Transverse colon (tissue), 4 donors: Measurements from ENCODE around the gene ENPP7. TPM values are rescaled to one million over a fixed set of nuclear protein-coding genes. Genes with fewer than 3 reads are reported as not detected.

Experiments used
- DNase-seq: peaks from one replicate; pipeline ENCODE4 v3.0.0-alpha.2; 2019
- H3K27ac ChIP-seq, 4 donors: fragments of 200-600 bp; sonication (generic); 2 replicates each; pipeline ENCODE4 v1.5.1; 2016 to 2018; ENCODE audit warnings: inconsistent platforms in 4 of 4
- H3K27me3 ChIP-seq: fragments of 200-600 bp; sonication (generic); 2 replicates; pipeline ENCODE4 v1.5.1; 2017; ENCODE audit warnings: inconsistent platforms
- H3K36me3 ChIP-seq, 4 donors: fragments of 200-600 bp; sonication (generic); 2 replicates each; pipeline ENCODE4 v1.5.1; 2017 to 2019; ENCODE audit warnings: inconsistent platforms in 4 of 4
- H3K4me1 ChIP-seq, 4 donors: fragments of 200-600 bp; sonication (generic); 2 replicates each; pipeline ENCODE4 v1.5.1; 2017 to 2020; ENCODE audit warnings: inconsistent platforms in 4 of 4
- H3K4me3 ChIP-seq, 4 donors: fragments of 200-600 bp; sonication (generic); 1 replicate in 1 of 4; 2 replicates in 3 of 4; pipeline versions ENCODE4 v1.5.1 to v1.6.1; 2017 to 2019; ENCODE audit warnings: inconsistent platforms in 4 of 4
- H3K9me3 ChIP-seq, 2 donors: fragments of 200-600 bp; sonication (generic); 2 replicates each; pipeline ENCODE4 v1.5.1; 2017 to 2019; ENCODE audit warnings: inconsistent platforms in 2 of 2
- CTCF ChIP-seq, 5 experiments: fragments of 200-600 bp in 3 of 5; fragments of 450-650 bp in 2 of 5; sonication (generic) in 3 of 5; IDR thresholded peaks; 1 replicate in 2 of 5; 2 replicates in 3 of 5; pipeline ENCODE4 v1.5.1; 2016 to 2017; ENCODE audit warnings: antibody characterized with exemption in 5 of 5, inconsistent platforms in 3 of 5, mild to moderate bottlenecking in 2 of 5, moderate library complexity in 1 of 5
- EP300 ChIP-seq: sonication (generic); formaldehyde crosslinking; IDR thresholded peaks from one replicate; pipeline ENCODE4 v1.6.1; 2017; ENCODE audit warnings: antibody characterized with exemption, low read depth
- POLR2A ChIP-seq: fragments of 450-650 bp; IDR thresholded peaks from one replicate; pipeline ENCODE4 v1.6.1; 2016; ENCODE audit warnings: antibody characterized with exemption, mild to moderate bottlenecking, moderate library complexity
- POLR2AphosphoS5 ChIP-seq, 3 donors: sonication (generic); formaldehyde crosslinking; IDR thresholded peaks; one replicate each; pipeline ENCODE4 v1.6.1; 2016; ENCODE audit warnings: antibody characterized with exemption in 3 of 3
- WGBS, 2 donors: methylation state at CpG; one replicate each; pipeline ENCODE4 v1.1.5; 2018; ENCODE audit warnings: low coverage in 1 of 2; 5-methylcytosine and 5-hydroxymethylcytosine counted together
- in situ Hi-C, 4 donors: fragments of 200-750 bp; cut with MboI; loops; one replicate each; pipeline versions ENCODE4 v1.15.0 to v1.15.1; 2017; ENCODE audit warnings: low sequenced_read_pairs in 3 of 4, low pct_ligation_motif_present in 1 of 4, low pct_unique_long_range_greater_than_20kb in 1 of 4
- intact Hi-C: fragments of 100-400 bp; cut with DNase I; formaldehyde crosslinking; loops from one replicate; pipeline ENCODE4 v1.15.1; 2023; ENCODE audit warnings: low total_unique reads
- total RNA-seq, 4 donors: library from RNA; depleted of rRNA; stranded (reverse); fragments of >200 nt; gene quantifications; one replicate each; pipeline ENCODE4 v1.1.0, GENCODE V29; 2016

Gene ENPP7
- total RNA-seq, 4 donors from 2014 or later: 0.16 TPM; not detected in 3

GRCh38 chr17:79785017-79785899 lies 54.5 kb downstream of the ENPP7 start:
- in situ Hi-C loops (no loop called here), intact Hi-C loops (loop anchor here (5.0 kb wide), 1 partner anchor 202 kb away; no protein-coding TSS in a partner anchor)
- DNase-seq: no peak
- no peaks in the 10 kb centered on the region for H3K9me3 ChIP-seq
- no peak overlapping the region for H3K27ac ChIP-seq
- WGBS, 2 donors: 92% methylated on average over 17 of the region's 17 CpGs; no CpG with 5 or more reads in 1 of the 2 donors
- TF ChIP-seq POLR2AphosphoS5 (IDR thresholded peaks at IDR 0.05) (no peak), POLR2A (no peak), CTCF (IDR thresholded peaks at IDR 0.05) (no peak), EP300 (no peak)
- peaks cover 94% of the 10 kb centered on the region for H3K27me3 ChIP-seq
- peaks cover 0 to 9% (median 8%) of the 10 kb centered on the region in 4 donors for H3K4me1 ChIP-seq
- no peaks in the 10 kb centered on the region for H3K36me3 ChIP-seq
- H3K4me3 ChIP-seq: no peak overlapping the region

GRCh38 chr17:79785900-79786810 lies 55.4 kb downstream of the ENPP7 start:
- Histone ChIP-seq H3K9me3 (no peaks in the 10 kb centered on the region), H3K4me1 (peaks cover 0 to 17% (median 10%) of the 10 kb centered on the region in 4 donors), H3K27ac (no peak overlapping the region), H3K4me3 (no peak overlapping the region), H3K36me3 (no peaks in the 10 kb centered on the region), H3K27me3 (peaks cover 94% of the 10 kb centered on the region)
- no peak for TF ChIP-seq EP300
- no peak for TF ChIP-seq POLR2A
- TF ChIP-seq POLR2AphosphoS5 (IDR thresholded peaks at IDR 0.05): no peak
- TF ChIP-seq CTCF (IDR thresholded peaks at IDR 0.05): no peak
- in situ Hi-C loops (no loop called here), intact Hi-C loops (loop anchor here (5.0 kb wide), 1 partner anchor 201 kb away; no protein-coding TSS in a partner anchor)
- WGBS, 2 donors: 80% methylated on average over 15 of the region's 15 CpGs; no CpG with 5 or more reads in 1 of the 2 donors
- no peak for DNase-seq

GRCh38 chr17:79786930-79787643 lies 56.3 kb downstream of the ENPP7 start:
- Histone ChIP-seq H3K9me3 (no peaks in the 10 kb centered on the region), H3K4me3 (no peak overlapping the region), H3K27ac (no peak overlapping the region), H3K36me3 (no peaks in the 10 kb centered on the region), H3K4me1 (peaks cover 0 to 24% (median 14%) of the 10 kb centered on the region in 4 donors), H3K27me3 (peaks cover 94% of the 10 kb centered on the region)
- WGBS, 2 donors: 81 to 90% methylated on average over 3 to 12 of the region's 12 CpGs
- intact Hi-C loops (loop anchor here (5.0 kb wide), 1 partner anchor 200 kb away; no protein-coding TSS in a partner anchor), in situ Hi-C loops (no loop called here)
- TF ChIP-seq EP300 (no peak), CTCF (IDR thresholded peaks at IDR 0.05) (no peak), POLR2A (no peak), POLR2AphosphoS5 (IDR thresholded peaks at IDR 0.05) (no peak)
- no peak for DNase-seq
